ENCODE results near the gene PSMG4. TPM values are rescaled to one million over a fixed set of nuclear protein-coding genes. Genes with fewer than 3 reads are reported as not detected.

PSMG4 gene
- total RNA-seq, 1 experiment from 2014 or later: 29.3 TPM

GRCh38 chr6:3314621-3315467 is 56.1 kb downstream of the PSMG4 start:
- Mint-ChIP-seq H3K36me3 (ENCODE audit: insufficient read depth in 1 of 3, low read depth in 3 of 3) (peaks cover 0 to 4% (median 0%) of the 10 kb centered on the region in 3 experiments; a peak in 2 of 7 replicates), H3K4me1 (peaks cover 4 to 18% of the 10 kb centered on the region in 2 experiments; a peak in 3 of 4 replicates), H3K4me3 (no peak overlapping the region), H3K27ac (no peak overlapping the region), H3K27me3 (ENCODE audit: low read depth) (no peaks in the 10 kb centered on the region; the same call in 1 of the 2 replicates), H3K9me3 (no peaks in the 10 kb centered on the region)
- no peaks in the 10 kb centered on the region for H3K27me3 ChIP-seq (ENCODE audit: insufficient read depth, low read length)
- no peak overlapping the region for H2BK5ac ChIP-seq (ENCODE audit: insufficient read length, low read length)
- H4K5ac ChIP-seq (ENCODE audit: insufficient read length, low read depth, low read length): no peak overlapping the region
- no peaks in the 10 kb centered on the region for H3K4me1 ChIP-seq (ENCODE audit: insufficient read depth, low read length)
- H3K23ac ChIP-seq (ENCODE audit: insufficient read length, low read depth, low read length): no peak overlapping the region
- no peak overlapping the region for H3K9ac ChIP-seq (ENCODE audit: extremely low read depth, insufficient read length, low read length)
- H2BK120ac ChIP-seq (ENCODE audit: low read depth, low read length, poor library complexity, severe bottlenecking): no peak overlapping the region
- no peak overlapping the region for H3K56ac ChIP-seq (ENCODE audit: insufficient read length, low read depth, low read length)
- no peak overlapping the region for H4K8ac ChIP-seq (replicated peaks; ENCODE audit: insufficient read length, low read depth, low read length)
- WGBS (ENCODE audit: extremely low coverage, insufficient read length, low lambda C conversion rate): no CpG with 5 or more reads among the region's 20 CpGs
- no peaks in the 10 kb centered on the region for H4K20me1 ChIP-seq (ENCODE audit: control insufficient read depth, insufficient read depth, insufficient read length)
- no peak overlapping the region for H2AFZ ChIP-seq (ENCODE audit: low read length)
- H2AK5ac ChIP-seq (ENCODE audit: insufficient read length, low read length): no peak overlapping the region
- no peak overlapping the region for H2BK20ac ChIP-seq (ENCODE audit: low read depth, low read length, poor library complexity, severe bottlenecking)
- no peak overlapping the region for H3K14ac ChIP-seq (ENCODE audit: insufficient read depth, low read length)
- H4K91ac ChIP-seq (ENCODE audit: insufficient read length, low read depth, low read length): no peak overlapping the region
- TF ChIP-seq CTCF (conservative IDR thresholded peaks at IDR 0.05): no peak
- no peak overlapping the region for H3K4ac ChIP-seq (ENCODE audit: low read depth, low read length)
- no peaks in the 10 kb centered on the region for H3K9me3 ChIP-seq (ENCODE audit: control insufficient read depth, low read depth, low read length)
- H3K18ac ChIP-seq (ENCODE audit: insufficient read length, low read depth, low read length): no peak overlapping the region
- no peak overlapping the region for H3K4me2 ChIP-seq (ENCODE audit: insufficient read depth, insufficient read length, low read length)
- DNase-seq: no peak
- no peak overlapping the region for H2BK12ac ChIP-seq (ENCODE audit: insufficient read length, low read depth, low read length)
- H3K23me2 ChIP-seq (ENCODE audit: insufficient read length, low read depth, low read length, poor library complexity, severe bottlenecking): no peaks in the 10 kb centered on the region
- H3K27ac ChIP-seq (ENCODE audit: insufficient read length, low read depth, low read length): no peak overlapping the region
- no peak overlapping the region for H2BK15ac ChIP-seq (ENCODE audit: low read depth, low read length)
- no peaks in the 10 kb centered on the region for H3K79me2 ChIP-seq (ENCODE audit: insufficient read depth, low read length)
- H3K79me1 ChIP-seq (ENCODE audit: insufficient read depth, low read depth, low read length, poor library complexity, severe bottlenecking): no peaks in the 10 kb centered on the region
- H3T11ph ChIP-seq (ENCODE audit: low read length): no peak overlapping the region
